ENCODE results near the gene ATP6V1D. TPM values are rescaled to one million over a fixed set of nuclear protein-coding genes. Genes with fewer than 3 reads are reported as not detected.
A peak's percentile ranks its signal among the peaks of the same experiment; 100 is the strongest.

Gene ATP6V1D
- total and polyA plus RNA-seq, 9 of the 15 experiments (the other 6 are each of a cell fraction or from before 2014, with no cell fraction given) = 35.5 to 91.0 (median 50.0) TPM

GRCh38 chr14:67391268-67391667, 31.7 kb upstream of the ATP6V1D start (continued):
- no peak for TF ChIP-seq FOXO4 (CRISPR knock-in tag; IDR thresholded peaks at IDR 0.05)
- no peak for TF ChIP-seq ZBTB43 (CRISPR knock-in tag; IDR thresholded peaks at IDR 0.05)
- peak; percentile 60; the same call in 1 of the 2 replicates for TF ChIP-seq L3MBTL2 (IDR thresholded peaks at IDR 0.05)
- no peak for TF ChIP-seq ZNF354B (CRISPR knock-in tag; IDR thresholded peaks at IDR 0.05)
- TF ChIP-seq MYC (IDR thresholded peaks at IDR 0.05; ENCODE audit: low read depth, low read length) = 0 out of 2 replicates have a peak, but pooled peaks have one; percentile 13
- no peak for TF ChIP-seq MYC (CRISPR knock-in tag; IDR thresholded peaks at IDR 0.05; ENCODE audit: borderline replicate concordance, low read depth)
- TF ChIP-seq MGA (IDR thresholded peaks at IDR 0.05) = peak; percentile 18; the same call in 1 of the 2 replicates
- TF ChIP-seq SMARCE1 (IDR thresholded peaks at IDR 0.05) = peak; percentile 59; the same call in 1 of the 2 replicates
- TF ChIP-seq TAL1 (IDR thresholded peaks at IDR 0.05) = peak; percentile 55
- no peak for TF ChIP-seq DEAF1 (CRISPR knock-in tag; IDR thresholded peaks at IDR 0.05)

All from K562 (cell line).